Trophoblast cell (in vitro differentiated cells and primary cell): ENCODE measurements around the gene RPS29.

Source experiments
- DNase-seq, 2 donors: peaks; one replicate each; pipeline ENCODE4 v3.0.0-alpha.2; 2016
- H2AFZ ChIP-seq: 2 replicates; pipeline ENCODE4 v1.6.1; 2013; ENCODE audit warnings: low read length, moderate library complexity, mild to moderate bottlenecking; ENCODE audit not compliant: insufficient read depth, poor library complexity
- H2AK5ac ChIP-seq: 2 replicates; pipeline ENCODE4 v1.6.1; 2013; ENCODE audit warnings: mild to moderate bottlenecking, low read length
- H2BK120ac ChIP-seq: 2 replicates; pipeline ENCODE4 v1.6.1; 2013; ENCODE audit warnings: low read length, mild to moderate bottlenecking, moderate library complexity; ENCODE audit not compliant: insufficient read depth, poor library complexity
- H2BK12ac ChIP-seq: 2 replicates; pipeline ENCODE4 v1.6.1; 2013; ENCODE audit warnings: mild to moderate bottlenecking, low read length, moderate library complexity
- H2BK5ac ChIP-seq: 2 replicates; pipeline ENCODE4 v1.6.1; 2013; ENCODE audit warnings: low read length, low read depth, moderate library complexity, mild to moderate bottlenecking; ENCODE audit not compliant: poor library complexity
- H3K14ac ChIP-seq: 2 replicates; pipeline ENCODE4 v1.6.1; 2013; ENCODE audit warnings: mild to moderate bottlenecking, low read length
- H3K18ac ChIP-seq: 2 replicates; pipeline ENCODE4 v1.6.1; 2013; ENCODE audit warnings: mild to moderate bottlenecking, low read length
- H3K23ac ChIP-seq: 2 replicates; pipeline ENCODE4 v1.6.1; 2013; ENCODE audit warnings: low read length
- H3K27ac ChIP-seq: 2 replicates; pipeline ENCODE4 v1.5.1; 2013; ENCODE audit warnings: low read depth, mild to moderate bottlenecking, inconsistent platforms, low read length, moderate library complexity
- H3K27me3 ChIP-seq: 2 replicates; pipeline ENCODE4 v1.6.1; 2013; ENCODE audit warnings: inconsistent platforms, mild to moderate bottlenecking, low read length, moderate library complexity; ENCODE audit not compliant: insufficient read depth
- H3K36me3 ChIP-seq, 2 experiments: 1 replicate in 1 of 2; 2 replicates in 1 of 2; pipeline ENCODE4 v1.6.1; 2013; ENCODE audit warnings: low read length in 2 of 2, mild to moderate bottlenecking in 2 of 2, moderate library complexity in 1 of 2; ENCODE audit not compliant: insufficient read depth in 2 of 2, control insufficient read depth in 1 of 2
- H3K4ac ChIP-seq: 2 replicates; pipeline ENCODE4 v1.6.1; 2013; ENCODE audit warnings: low read depth, mild to moderate bottlenecking, low read length, moderate library complexity
- H3K4me1 ChIP-seq, 2 experiments: 1 replicate in 1 of 2; 2 replicates in 1 of 2; pipeline ENCODE4 v1.6.1; 2013; ENCODE audit warnings: low read length in 2 of 2, mild to moderate bottlenecking in 2 of 2, moderate library complexity in 1 of 2; ENCODE audit not compliant: insufficient read depth in 2 of 2, control insufficient read depth in 1 of 2
- H3K4me2 ChIP-seq: 2 replicates; pipeline ENCODE4 v1.6.1; 2013; ENCODE audit warnings: inconsistent platforms, mild to moderate bottlenecking, low read length, moderate library complexity
- H3K4me3 ChIP-seq: 2 replicates; pipeline ENCODE4 v1.5.1; 2013; ENCODE audit warnings: mild to moderate bottlenecking, low read depth, low read length, inconsistent platforms
- H3K79me1 ChIP-seq: one replicate; pipeline ENCODE4 v1.6.1; 2013; ENCODE audit warnings: low read length
- H3K79me2 ChIP-seq: 2 replicates; pipeline ENCODE4 v1.6.1; 2013; ENCODE audit warnings: low read length, mild to moderate bottlenecking; ENCODE audit not compliant: control insufficient read depth, insufficient read depth, poor library complexity
- H3K9ac ChIP-seq: 2 replicates; pipeline ENCODE4 v1.6.1; 2013; ENCODE audit warnings: mild to moderate bottlenecking, low read length
- H3K9me3 ChIP-seq: 2 replicates; pipeline ENCODE4 v1.6.1; 2013; ENCODE audit warnings: low read depth, mild to moderate bottlenecking, control low read depth, inconsistent platforms, low read length; ENCODE audit not compliant: insufficient read depth
- H4K12ac ChIP-seq: 2 replicates; pipeline ENCODE4 v1.6.1; 2013; ENCODE audit warnings: low read depth, mild to moderate bottlenecking, low read length, moderate library complexity
- H4K8ac ChIP-seq: 2 replicates; pipeline ENCODE4 v1.6.1; 2013; ENCODE audit warnings: low read depth, mild to moderate bottlenecking, low read length, moderate library complexity
- H4K91ac ChIP-seq: one replicate; pipeline ENCODE4 v1.6.1; 2013; ENCODE audit warnings: low read depth, mild to moderate bottlenecking, low read length, moderate library complexity
- WGBS: extraction: QIAGEN DNeasy Blood & Tissue Kit; methylation state at CpG from one replicate; pipeline ENCODE4 v1.1.7; 2013; ENCODE audit warnings: missing lambda C conversion rate; ENCODE audit not compliant: insufficient read length, insufficient coverage; ENCODE audit errors: extremely low coverage; 5-methylcytosine and 5-hydroxymethylcytosine counted together

Gene RPS29

GRCh38 chr14:49623941-49624839 lies 38.0 kb upstream of the RPS29 start:
- Histone ChIP-seq H4K91ac (no peak overlapping the region), H2BK12ac (no peak overlapping the region), H2BK120ac (no peak overlapping the region), H2BK5ac (no peak overlapping the region), H3K4ac (no peak overlapping the region), H3K9ac (no peak overlapping the region), H2AK5ac (no peak overlapping the region), H3K14ac (no peak overlapping the region), H3K23ac (no peak overlapping the region), H3K79me2 (peaks cover 20% of the 10 kb centered on the region), H3K4me1 (peaks cover 3 to 9% of the 10 kb centered on the region in 2 experiments), H2AFZ (no peak overlapping the region), H3K4me2 (no peak overlapping the region), H3K79me1 (peaks cover 13% of the 10 kb centered on the region), H3K27me3 (no peaks in the 10 kb centered on the region), H3K27ac (no peak overlapping the region), H3K36me3 (peaks cover 4 to 8% of the 10 kb centered on the region in 2 experiments), H3K9me3 (no peaks in the 10 kb centered on the region), H3K4me3 (no peak overlapping the region), H3K18ac (no peak overlapping the region), H4K8ac (no peak overlapping the region), H4K12ac (no peak overlapping the region)
- WGBS, result no CpG with 5 or more reads among the region's 6 CpGs
- peak; percentile 64 to 67 for DNase-seq

- Histone ChIP-seq H2BK12ac (no peak overlapping the region), H3K9ac (no peak overlapping the region), H3K27me3 (no peaks in the 10 kb centered on the region), H4K8ac (no peak overlapping the region), H3K23ac (no peak overlapping the region), H4K91ac (no peak overlapping the region), H2BK120ac (no peak overlapping the region), H2BK5ac (no peak overlapping the region), H3K79me2 (peaks cover 20% of the 10 kb centered on the region), H2AFZ (no peak overlapping the region), H3K14ac (no peak overlapping the region), H3K4me3 (no peak overlapping the region), H3K4ac (no peak overlapping the region), H2AK5ac (no peak overlapping the region), H3K79me1 (peaks cover 13% of the 10 kb centered on the region), H3K27ac (no peak overlapping the region), H4K12ac (no peak overlapping the region), H3K36me3 (peaks cover 7 to 8% of the 10 kb centered on the region in 2 experiments), H3K9me3 (no peaks in the 10 kb centered on the region), H3K18ac (no peak overlapping the region), H3K4me1 (peaks cover 3 to 9% of the 10 kb centered on the region in 2 experiments), H3K4me2 (no peak overlapping the region)
- DNase-seq, result no peak
- no CpG with 5 or more reads among the region's 3 CpGs for whole genome bisulfite sequencing
These were observed 37.2 kb upstream of the RPS29 start for GRCh38 chr14:49623387-49623786.

- H3K14ac ChIP-seq, result no peak overlapping the region
- peak overlapping the region; percentile 89 for H3K4me2 ChIP-seq
- no peak overlapping the region for H2AK5ac ChIP-seq
- H2BK12ac ChIP-seq, result no peak overlapping the region
- peaks cover 3 to 9% of the 10 kb centered on the region in 2 experiments for H3K4me1 ChIP-seq
- peaks cover 13% of the 10 kb centered on the region for H3K79me1 ChIP-seq
- DNase-seq, result no peak
- no peaks in the 10 kb centered on the region for H3K9me3 ChIP-seq
- H2BK120ac ChIP-seq, result no peak overlapping the region
- no peak overlapping the region for H3K27ac ChIP-seq
- H3K79me2 ChIP-seq, result peaks cover 20% of the 10 kb centered on the region
- H3K36me3 ChIP-seq, result peaks cover 11 to 15% of the 10 kb centered on the region in 2 experiments
- H3K23ac ChIP-seq, result no peak overlapping the region
- H3K9ac ChIP-seq, result no peak overlapping the region
- WGBS, result no CpG with 5 or more reads among the region's 3 CpGs
- no peak overlapping the region for H4K12ac ChIP-seq
- no peak overlapping the region for H2AFZ ChIP-seq
- H2BK5ac ChIP-seq, result no peak overlapping the region
- H3K4ac ChIP-seq, result no peak overlapping the region
- no peak overlapping the region for H3K18ac ChIP-seq
- H3K27me3 ChIP-seq, result no peaks in the 10 kb centered on the region
- H3K4me3 ChIP-seq, result no peak overlapping the region
- H4K8ac ChIP-seq, result no peak overlapping the region
- no peak overlapping the region for H4K91ac ChIP-seq
These were observed 35.9 kb upstream of the RPS29 start for GRCh38 chr14:49622022-49622607.

- no CpG with 5 or more reads among the region's 65 CpGs for WGBS
- Histone ChIP-seq H3K79me1 (peaks cover 13% of the 10 kb centered on the region), H3K9ac (peak overlapping the region; percentile 78), H2BK120ac (peak overlapping the region; percentile 18), H3K4ac (peak overlapping the region; percentile 38), H3K4me3 (peak overlapping the region; percentile 98), H3K27me3 (no peaks in the 10 kb centered on the region), H3K4me1 (peaks cover 3 to 9% of the 10 kb centered on the region in 2 experiments), H2AFZ (peak overlapping the region; percentile 95), H3K14ac (peak overlapping the region; percentile 82), H2BK12ac (peak overlapping the region; percentile 23), H3K4me2 (peak overlapping the region; percentile 89), H2BK5ac (peak overlapping the region; percentile 53), H2AK5ac (peak overlapping the region; percentile 24), H4K8ac (peak overlapping the region; percentile 78), H4K12ac (peak overlapping the region; percentile 27), H3K27ac (peak overlapping the region; percentile 16), H3K79me2 (peaks cover 20% of the 10 kb centered on the region), H3K23ac (no peak overlapping the region), H4K91ac (peak overlapping the region; percentile 56), H3K36me3 (peaks cover 6 to 12% of the 10 kb centered on the region in 2 experiments), H3K18ac (peak overlapping the region; percentile 85), H3K9me3 (no peaks in the 10 kb centered on the region)
- DNase-seq, result peak in 1 of 2 donors; percentile 53
These were observed 35.1 kb upstream of the RPS29 start for GRCh38 chr14:49621114-49621881.
